Measurements from ENCODE around the gene HOXB8.

GRCh38 chr17:48617471-48618255, 2.6 kb upstream of the HOXB8 start:
- TF ChIP-seq CTCF (conservative IDR thresholded peaks at IDR 0.05), result no peak
- no peak for TF ChIP-seq EZH2 (IDR thresholded peaks at IDR 0.05; ENCODE audit: low read depth)
